ENCODE data around the gene ADM. TPM values are rescaled to one million over a fixed set of nuclear protein-coding genes. Genes with fewer than 3 reads are reported as not detected.

Gene ADM
- total RNA-seq, 1 experiment from 2014 or later: 263 TPM

GRCh38 chr11:10307022-10307399, 2.1 kb downstream of the ADM start:
- ChIA-PET CTCF (interaction anchor here (0.6 to 3.3 kb wide), 5 partner anchors 62 to 769 kb away, joined by 3 to 19 read pairs (median 4); no protein-coding TSS in a partner anchor), POLR2A (interaction anchor here (0.6 to 0.7 kb wide), 2 partner anchors 557 to 718 kb away, joined by 3 to 4 read pairs; no protein-coding TSS in a partner anchor)
- DNase-seq (ENCODE audit: low read depth, low spot score): no peak
- H3K4me1 ChIP-seq (ENCODE audit: control insufficient read depth, insufficient read depth, low read length): peaks cover 32% of the 10 kb centered on the region
- in situ Hi-C loops (cut with HindIII; ENCODE audit: low pct_unique_long_range_greater_than_20kb, low sequenced_read_pairs) (loop anchor here (25.0 kb wide), 2 partner anchors 445 to 720 kb away; no protein-coding TSS in a partner anchor), intact Hi-C loops (cut with micrococcal nuclease; ENCODE audit: unreplicated experiment) (loop anchor here (5.0 to 10.0 kb wide), 7 partner anchors 192 to 732 kb away; partner anchors contain the start of gene WEE1)
- H3K27me3 ChIP-seq (ENCODE audit: control insufficient read depth, insufficient read depth, low read length): no peaks in the 10 kb centered on the region
- peak overlapping the region; percentile 64 to 90 for H3K4me3 ChIP-seq (ENCODE audit: low read depth in 2 of 2, low read length in 2 of 2)
- no peak for TF ChIP-seq POLR2AphosphoS5 (IDR thresholded peaks at IDR 0.05; ENCODE audit: low read depth, low read length)
- TF ChIP-seq, protein P1, sequence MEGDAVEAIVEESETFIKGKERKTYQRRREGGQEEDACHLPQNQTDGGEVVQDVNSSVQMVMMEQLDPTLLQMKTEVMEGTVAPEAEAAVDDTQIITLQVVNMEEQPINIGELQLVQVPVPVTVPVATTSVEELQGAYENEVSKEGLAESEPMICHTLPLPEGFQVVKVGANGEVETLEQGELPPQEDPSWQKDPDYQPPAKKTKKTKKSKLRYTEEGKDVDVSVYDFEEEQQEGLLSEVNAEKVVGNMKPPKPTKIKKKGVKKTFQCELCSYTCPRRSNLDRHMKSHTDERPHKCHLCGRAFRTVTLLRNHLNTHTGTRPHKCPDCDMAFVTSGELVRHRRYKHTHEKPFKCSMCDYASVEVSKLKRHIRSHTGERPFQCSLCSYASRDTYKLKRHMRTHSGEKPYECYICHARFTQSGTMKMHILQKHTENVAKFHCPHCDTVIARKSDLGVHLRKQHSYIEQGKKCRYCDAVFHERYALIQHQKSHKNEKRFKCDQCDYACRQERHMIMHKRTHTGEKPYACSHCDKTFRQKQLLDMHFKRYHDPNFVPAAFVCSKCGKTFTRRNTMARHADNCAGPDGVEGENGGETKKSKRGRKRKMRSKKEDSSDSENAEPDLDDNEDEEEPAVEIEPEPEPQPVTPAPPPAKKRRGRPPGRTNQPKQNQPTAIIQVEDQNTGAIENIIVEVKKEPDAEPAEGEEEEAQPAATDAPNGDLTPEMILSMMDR (IDR thresholded peaks at IDR 0.05): no peak
- no peak for TF ChIP-seq SIN3A (IDR thresholded peaks at IDR 0.05; ENCODE audit: borderline replicate concordance, insufficient read depth, low read depth, low read length)
- no peak for TF ChIP-seq TCF7L2 (IDR thresholded peaks at IDR 0.05; ENCODE audit: low read depth, low read length)
- TF ChIP-seq REST (IDR thresholded peaks at IDR 0.05; ENCODE audit: insufficient read depth in 1 of 2, low read depth in 2 of 2, low read length in 1 of 2): no peak
- H3K36me3 ChIP-seq (ENCODE audit: control insufficient read depth, insufficient read depth, low read length): peaks cover 19% of the 10 kb centered on the region
- H3K27ac ChIP-seq (ENCODE audit: low read length): peak overlapping the region; percentile 100
- no peak for ATAC-seq
- no TSS peak for BruUV-seq (replicated peaks)
- no peaks in the 10 kb centered on the region for H3K9me3 ChIP-seq (ENCODE audit: control insufficient read depth, insufficient read depth, low read depth, low read length)

- Histone ChIP-seq H3K9me3 (ENCODE audit: control insufficient read depth, insufficient read depth, low read depth, low read length) (no peaks in the 10 kb centered on the region), H3K27me3 (ENCODE audit: control insufficient read depth, insufficient read depth, low read length) (no peaks in the 10 kb centered on the region), H3K4me3 (ENCODE audit: low read depth in 2 of 2, low read length in 2 of 2) (peak overlapping the region; percentile 64 to 90), H3K27ac (ENCODE audit: low read length) (peak overlapping the region; percentile 100), H3K36me3 (ENCODE audit: control insufficient read depth, insufficient read depth, low read length) (peaks cover 19% of the 10 kb centered on the region), H3K4me1 (ENCODE audit: control insufficient read depth, insufficient read depth, low read length) (peaks cover 28% of the 10 kb centered on the region)
- in situ Hi-C loops (cut with HindIII; ENCODE audit: low pct_unique_long_range_greater_than_20kb, low sequenced_read_pairs): loop anchor here (25.0 kb wide), 2 partner anchors 445 to 720 kb away; no protein-coding TSS in a partner anchor
- CTCF ChIA-PET: interaction anchor here (0.6 to 3.3 kb wide), 15 partner anchors 15 to 770 kb away, joined by 3 to 19 read pairs (median 3); no protein-coding TSS in a partner anchor
- BruUV-seq (replicated peaks): no TSS peak
- intact Hi-C loops (cut with micrococcal nuclease; ENCODE audit: unreplicated experiment): loop anchor here (5.0 to 10.0 kb wide), 7 partner anchors 193 to 733 kb away; partner anchors contain the start of gene WEE1
- POLR2A ChIA-PET: interaction anchor here (0.6 to 1.1 kb wide), 5 partner anchors 426 to 735 kb away, joined by 3 to 4 read pairs (median 3); no protein-coding TSS in a partner anchor
- TF ChIP-seq REST (IDR thresholded peaks at IDR 0.05; ENCODE audit: insufficient read depth in 1 of 2, low read depth in 2 of 2, low read length in 1 of 2) (no peak), TCF7L2 (IDR thresholded peaks at IDR 0.05; ENCODE audit: low read depth, low read length) (peak; percentile 78), POLR2AphosphoS5 (IDR thresholded peaks at IDR 0.05; ENCODE audit: low read depth, low read length) (peak; percentile 97), SIN3A (IDR thresholded peaks at IDR 0.05; ENCODE audit: borderline replicate concordance, insufficient read depth, low read depth, low read length) (peak; percentile 99)
- TF ChIP-seq, protein P1 (IDR thresholded peaks at IDR 0.05): peak; percentile 100
- DNase-seq (ENCODE audit: low read depth, low spot score): no peak
- ATAC-seq: peak; percentile 46
Measured at GRCh38 chr11:10307400-10308200, 2.7 kb downstream of the ADM start.

All from Panc1 (cell line).